Transverse colon (tissue), 4 donors: ENCODE measurements around the gene RRAD. TPM values are rescaled to one million over a fixed set of nuclear protein-coding genes. Genes with fewer than 3 reads are reported as not detected.
"Not testable (repeated sequence)": the region's sequence is repeated elsewhere in the genome, so short reads cannot be mapped to it uniquely, and the experiment has no call there.

Source experiments
- DNase-seq: peaks from one replicate; pipeline ENCODE4 v3.0.0-alpha.2; 2019
- H3K27ac ChIP-seq, 4 donors: fragments of 200-600 bp; sonication (generic); 2 replicates each; pipeline ENCODE4 v1.5.1; 2016 to 2018; ENCODE audit warnings: inconsistent platforms in 4 of 4
- H3K27me3 ChIP-seq: fragments of 200-600 bp; sonication (generic); 2 replicates; pipeline ENCODE4 v1.5.1; 2017; ENCODE audit warnings: inconsistent platforms
- H3K36me3 ChIP-seq, 4 donors: fragments of 200-600 bp; sonication (generic); 2 replicates each; pipeline ENCODE4 v1.5.1; 2017 to 2019; ENCODE audit warnings: inconsistent platforms in 4 of 4
- H3K4me1 ChIP-seq, 4 donors: fragments of 200-600 bp; sonication (generic); 2 replicates each; pipeline ENCODE4 v1.5.1; 2017 to 2020; ENCODE audit warnings: inconsistent platforms in 4 of 4
- H3K4me3 ChIP-seq, 4 donors: fragments of 200-600 bp; sonication (generic); 1 replicate in 1 of 4; 2 replicates in 3 of 4; pipeline versions ENCODE4 v1.5.1 to v1.6.1; 2017 to 2019; ENCODE audit warnings: inconsistent platforms in 4 of 4
- H3K9me3 ChIP-seq, 2 donors: fragments of 200-600 bp; sonication (generic); 2 replicates each; pipeline ENCODE4 v1.5.1; 2017 to 2019; ENCODE audit warnings: inconsistent platforms in 2 of 2
- EP300 ChIP-seq: sonication (generic); formaldehyde crosslinking; IDR thresholded peaks from one replicate; pipeline ENCODE4 v1.6.1; 2017; ENCODE audit warnings: antibody characterized with exemption, low read depth
- POLR2A ChIP-seq: fragments of 450-650 bp; IDR thresholded peaks from one replicate; pipeline ENCODE4 v1.6.1; 2016; ENCODE audit warnings: antibody characterized with exemption, mild to moderate bottlenecking, moderate library complexity
- POLR2AphosphoS5 ChIP-seq, 3 donors: sonication (generic); formaldehyde crosslinking; IDR thresholded peaks; one replicate each; pipeline ENCODE4 v1.6.1; 2016; ENCODE audit warnings: antibody characterized with exemption in 3 of 3
- WGBS, 2 donors: methylation state at CpG; one replicate each; pipeline ENCODE4 v1.1.5; 2018; ENCODE audit warnings: low coverage in 1 of 2; 5-methylcytosine and 5-hydroxymethylcytosine counted together
- in situ Hi-C, 4 donors: fragments of 200-750 bp; cut with MboI; loops; one replicate each; pipeline versions ENCODE4 v1.15.0 to v1.15.1; 2017; ENCODE audit warnings: low sequenced_read_pairs in 3 of 4, low pct_ligation_motif_present in 1 of 4, low pct_unique_long_range_greater_than_20kb in 1 of 4
- intact Hi-C: fragments of 100-400 bp; cut with DNase I; formaldehyde crosslinking; loops from one replicate; pipeline ENCODE4 v1.15.1; 2023; ENCODE audit warnings: low total_unique reads
- total RNA-seq, 4 donors: library from RNA; depleted of rRNA; stranded (reverse); fragments of >200 nt; gene quantifications; one replicate each; pipeline ENCODE4 v1.1.0, GENCODE V29; 2016
- TF ChIP-seq, protein P1 (sequence below), 5 experiments: fragments of 200-600 bp in 3 of 5; fragments of 450-650 bp in 2 of 5; sonication (generic) in 3 of 5; IDR thresholded peaks; 1 replicate in 2 of 5; 2 replicates in 3 of 5; pipeline ENCODE4 v1.5.1; 2016 to 2017; ENCODE audit warnings: antibody characterized with exemption in 5 of 5, inconsistent platforms in 3 of 5, mild to moderate bottlenecking in 2 of 5, moderate library complexity in 1 of 5

Gene RRAD
- total RNA-seq, 4 donors from 2014 or later: 3.5 to 15.3 (median 4.2) TPM; not detected in 1

GRCh38 chr16:66896682-66897081 is 28.7 kb downstream of the RRAD start:
- intact Hi-C loops, H3K9me3 ChIP-seq, H3K4me3 ChIP-seq, H3K27me3 ChIP-seq, in situ Hi-C loops, H3K36me3 ChIP-seq: not testable (repeated sequence)
- H3K27ac ChIP-seq: peak overlapping the region; percentile 75 to 83 (median 80)
- TF ChIP-seq EP300 (peak; percentile 74), POLR2AphosphoS5 (IDR thresholded peaks at IDR 0.05) (peak in 1 of 3 donors; percentile 15)
- WGBS, 2 donors: 63 to 69% methylated on average over 2 to 5 of the region's 5 CpGs
- DNase-seq: peak; percentile 57
- H3K4me1 ChIP-seq: peaks cover 30 to 60% (median 46%) of the 10 kb centered on the region in 4 donors

DNA sequence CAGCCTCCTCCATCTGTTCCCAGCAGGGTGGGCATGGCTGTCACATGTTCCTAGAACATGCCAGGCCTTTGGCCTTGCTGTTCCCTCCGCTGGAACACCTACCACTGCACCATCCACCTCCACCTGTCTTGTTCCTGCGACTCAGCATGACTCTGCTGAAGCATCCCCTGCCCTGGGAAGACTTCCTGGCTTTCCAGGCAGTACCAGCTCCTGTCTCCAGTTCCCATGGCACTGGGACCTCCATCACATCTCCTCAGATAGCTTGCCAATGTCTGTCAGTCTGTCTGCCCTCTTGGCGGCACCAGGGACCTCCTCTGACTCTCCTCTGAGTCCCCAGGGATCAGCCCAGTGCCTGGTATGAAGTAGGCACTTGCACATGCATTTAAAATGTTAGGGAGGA is 29.3 kb downstream of the RRAD start:
- H3K4me1 ChIP-seq: peaks cover 23 to 53% (median 39%) of the 10 kb centered on the region in 4 donors
- TF ChIP-seq EP300 (no peak), POLR2AphosphoS5 (IDR thresholded peaks at IDR 0.05) (no peak), POLR2A (no peak)
- TF ChIP-seq, protein P1, sequence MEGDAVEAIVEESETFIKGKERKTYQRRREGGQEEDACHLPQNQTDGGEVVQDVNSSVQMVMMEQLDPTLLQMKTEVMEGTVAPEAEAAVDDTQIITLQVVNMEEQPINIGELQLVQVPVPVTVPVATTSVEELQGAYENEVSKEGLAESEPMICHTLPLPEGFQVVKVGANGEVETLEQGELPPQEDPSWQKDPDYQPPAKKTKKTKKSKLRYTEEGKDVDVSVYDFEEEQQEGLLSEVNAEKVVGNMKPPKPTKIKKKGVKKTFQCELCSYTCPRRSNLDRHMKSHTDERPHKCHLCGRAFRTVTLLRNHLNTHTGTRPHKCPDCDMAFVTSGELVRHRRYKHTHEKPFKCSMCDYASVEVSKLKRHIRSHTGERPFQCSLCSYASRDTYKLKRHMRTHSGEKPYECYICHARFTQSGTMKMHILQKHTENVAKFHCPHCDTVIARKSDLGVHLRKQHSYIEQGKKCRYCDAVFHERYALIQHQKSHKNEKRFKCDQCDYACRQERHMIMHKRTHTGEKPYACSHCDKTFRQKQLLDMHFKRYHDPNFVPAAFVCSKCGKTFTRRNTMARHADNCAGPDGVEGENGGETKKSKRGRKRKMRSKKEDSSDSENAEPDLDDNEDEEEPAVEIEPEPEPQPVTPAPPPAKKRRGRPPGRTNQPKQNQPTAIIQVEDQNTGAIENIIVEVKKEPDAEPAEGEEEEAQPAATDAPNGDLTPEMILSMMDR (IDR thresholded peaks at IDR 0.05): no peak
- H3K9me3 ChIP-seq: no peaks in the 10 kb centered on the region
- intact Hi-C loops (loop anchor here (2.0 kb wide), 1 partner anchor 33 kb away; no protein-coding TSS in a partner anchor), in situ Hi-C loops (no loop called here)
- no peaks in the 10 kb centered on the region for H3K36me3 ChIP-seq
- 90% methylated on average over 3 of the region's 3 CpGs; no CpG with 5 or more reads in 1 of the 2 donors for WGBS, 2 donors
- H3K27me3 ChIP-seq: no peaks in the 10 kb centered on the region
- no peak overlapping the region for H3K4me3 ChIP-seq
- no peak for DNase-seq
- H3K27ac ChIP-seq: peak overlapping the region; percentile 74 to 80 (median 76)

DNA sequence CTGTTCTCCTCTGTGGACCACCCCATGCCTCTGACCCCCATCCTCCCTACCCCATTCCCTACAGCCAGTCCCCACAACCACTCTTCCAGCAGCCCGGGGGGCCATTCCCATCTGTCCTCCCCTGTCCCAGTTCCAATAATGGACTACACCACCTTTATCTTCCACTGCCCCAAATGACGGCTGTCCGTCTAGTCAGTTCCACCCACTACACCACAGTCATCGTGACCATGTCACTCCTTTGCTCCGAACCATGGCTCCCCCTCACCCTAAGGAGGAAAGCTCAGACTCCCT is 29.7 kb downstream of the RRAD start:
- H3K36me3 ChIP-seq: no peaks in the 10 kb centered on the region
- H3K27me3 ChIP-seq: no peaks in the 10 kb centered on the region
- TF ChIP-seq POLR2AphosphoS5 (IDR thresholded peaks at IDR 0.05) (no peak), POLR2A (no peak), EP300 (no peak)
- TF ChIP-seq, protein P1 (IDR thresholded peaks at IDR 0.05): no peak
- H3K4me3 ChIP-seq: no peak overlapping the region
- no peaks in the 10 kb centered on the region for H3K9me3 ChIP-seq
- H3K27ac ChIP-seq: peak overlapping the region; percentile 74 to 80 (median 76)
- intact Hi-C loops: loop anchor here (2.0 kb wide), 1 partner anchor 33 kb away; no protein-coding TSS in a partner anchor
- 86 to 90% methylated on average over 5 of the region's 5 CpGs for WGBS, 2 donors
- no peak for DNase-seq
- in situ Hi-C loops: no loop called here
- H3K4me1 ChIP-seq: peaks cover 19 to 49% (median 35%) of the 10 kb centered on the region in 4 donors

GRCh38 chr16:66894948-66895688 is 30.2 kb downstream of the RRAD start:
- Histone ChIP-seq H3K4me1 (peaks cover 14 to 44% (median 30%) of the 10 kb centered on the region in 4 donors), H3K27ac (peak overlapping the region in 3 of 4 donors; percentile 74 to 80 (median 78)), H3K36me3 (no peaks in the 10 kb centered on the region), H3K9me3 (no peaks in the 10 kb centered on the region), H3K27me3 (no peaks in the 10 kb centered on the region), H3K4me3 (no peak overlapping the region)
- WGBS, 2 donors: 53 to 95% methylated on average over 3 to 8 of the region's 11 CpGs
- peak; percentile 82 for DNase-seq
- in situ Hi-C loops: no loop called here
- TF ChIP-seq POLR2A (no peak), EP300 (no peak), POLR2AphosphoS5 (IDR thresholded peaks at IDR 0.05) (no peak)
- TF ChIP-seq, protein P1 (IDR thresholded peaks at IDR 0.05): peak; percentile 79 to 85 (median 83)
- intact Hi-C loops: loop anchor here (2.0 kb wide), 1 partner anchor 34 kb away; no protein-coding TSS in a partner anchor
